OCI-LY1 (cell line): Measurements from ENCODE around the gene OR1Q1.

Experiments used
- EZH2 ChIP-seq: fragments of 200-600 bp; sonication (generic), shearing (Covaris generic); IDR thresholded peaks from 2 replicates; pipeline ENCODE4 v1.8.0; 2017; ENCODE audit warnings: borderline replicate concordance, mixed run types, mild to moderate bottlenecking, antibody characterized with exemption, low read length, moderate library complexity, mixed read lengths
- TF ChIP-seq, protein P1 (sequence below): fragments of 200-600 bp; sonication (generic), shearing (Covaris generic); IDR thresholded peaks from 2 replicates; pipeline ENCODE4 v1.5.1; 2017; ENCODE audit warnings: mild to moderate bottlenecking, antibody characterized with exemption, low read length, moderate library complexity, mixed read lengths

DNA sequence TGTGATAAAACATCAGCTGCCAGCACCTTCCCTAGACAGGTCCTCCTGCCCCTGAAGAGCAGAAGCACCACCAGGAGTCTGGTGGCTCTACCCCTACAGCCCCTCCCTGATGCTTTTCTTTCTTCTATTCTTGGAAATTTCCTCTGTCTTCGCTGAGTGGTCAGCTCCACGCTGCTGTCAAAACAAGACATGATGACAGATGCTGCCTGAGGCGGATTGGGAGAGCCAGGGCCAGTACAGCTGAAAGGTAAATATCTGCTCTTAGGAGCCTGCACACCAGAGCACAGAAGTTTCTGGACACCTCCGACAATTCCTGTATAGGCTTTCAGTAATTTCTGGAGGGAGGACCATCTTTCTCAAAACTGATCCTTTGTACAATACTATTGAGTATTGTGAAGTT, 4.7 kb upstream of the OR1Q1 start:
- TF ChIP-seq, protein P1, sequence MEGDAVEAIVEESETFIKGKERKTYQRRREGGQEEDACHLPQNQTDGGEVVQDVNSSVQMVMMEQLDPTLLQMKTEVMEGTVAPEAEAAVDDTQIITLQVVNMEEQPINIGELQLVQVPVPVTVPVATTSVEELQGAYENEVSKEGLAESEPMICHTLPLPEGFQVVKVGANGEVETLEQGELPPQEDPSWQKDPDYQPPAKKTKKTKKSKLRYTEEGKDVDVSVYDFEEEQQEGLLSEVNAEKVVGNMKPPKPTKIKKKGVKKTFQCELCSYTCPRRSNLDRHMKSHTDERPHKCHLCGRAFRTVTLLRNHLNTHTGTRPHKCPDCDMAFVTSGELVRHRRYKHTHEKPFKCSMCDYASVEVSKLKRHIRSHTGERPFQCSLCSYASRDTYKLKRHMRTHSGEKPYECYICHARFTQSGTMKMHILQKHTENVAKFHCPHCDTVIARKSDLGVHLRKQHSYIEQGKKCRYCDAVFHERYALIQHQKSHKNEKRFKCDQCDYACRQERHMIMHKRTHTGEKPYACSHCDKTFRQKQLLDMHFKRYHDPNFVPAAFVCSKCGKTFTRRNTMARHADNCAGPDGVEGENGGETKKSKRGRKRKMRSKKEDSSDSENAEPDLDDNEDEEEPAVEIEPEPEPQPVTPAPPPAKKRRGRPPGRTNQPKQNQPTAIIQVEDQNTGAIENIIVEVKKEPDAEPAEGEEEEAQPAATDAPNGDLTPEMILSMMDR: no peak
- no peak for TF ChIP-seq EZH2
